Measurements from ENCODE around the gene PNLIPRP2.

The PNLIPRP2 gene

GRCh38 chr10:116608686-116609594, 11.8 kb upstream of the PNLIPRP2 start:
- DNase-seq (ENCODE audit: low read depth in 1 of 2, low spot score in 1 of 2), result no peak
- Histone ChIP-seq H3K27ac (replicated peaks) (no peak overlapping the region), H3K27me3 (ENCODE audit: insufficient read depth, poor library complexity, severe bottlenecking) (no peaks in the 10 kb centered on the region), H3K4me3 (replicated peaks; ENCODE audit: insufficient read depth, low read length) (no peak overlapping the region)
- TF ChIP-seq POLR2AphosphoS5 (IDR thresholded peaks at IDR 0.05; ENCODE audit: low read depth), result no peak
- no peak for TF ChIP-seq SPI1 (IDR thresholded peaks at IDR 0.05; ENCODE audit: borderline replicate concordance, low read depth)
- TF ChIP-seq GABPA (IDR thresholded peaks at IDR 0.05; ENCODE audit: low read depth), result no peak
- TF ChIP-seq REST (IDR thresholded peaks at IDR 0.05; ENCODE audit: insufficient replicate concordance, low read depth), result no peak
- TF ChIP-seq CTCF (IDR thresholded peaks at IDR 0.05; ENCODE audit: insufficient read depth, low read length), result no peak

GRCh38 chr10:116610443-116611152, 10.2 kb upstream of the PNLIPRP2 start:
- H3K27ac ChIP-seq (replicated peaks), result no peak overlapping the region

More at GRCh38 chr10:116610443-116611152, 10.2 kb upstream of the PNLIPRP2 start:
- Histone ChIP-seq H3K27me3 (ENCODE audit: insufficient read depth, poor library complexity, severe bottlenecking) (no peaks in the 10 kb centered on the region), H3K4me3 (replicated peaks; ENCODE audit: insufficient read depth, low read length) (no peak overlapping the region)
- DNase-seq (ENCODE audit: low read depth in 1 of 2, low spot score in 1 of 2), result no peak
- TF ChIP-seq REST (IDR thresholded peaks at IDR 0.05; ENCODE audit: insufficient replicate concordance, low read depth) (no peak), SPI1 (IDR thresholded peaks at IDR 0.05; ENCODE audit: borderline replicate concordance, low read depth) (no peak), CTCF (IDR thresholded peaks at IDR 0.05; ENCODE audit: insufficient read depth, low read length) (no peak), GABPA (IDR thresholded peaks at IDR 0.05; ENCODE audit: low read depth) (no peak), POLR2AphosphoS5 (IDR thresholded peaks at IDR 0.05; ENCODE audit: low read depth) (no peak)

Measured in HL-60 (cell line).